Ishikawa (cell line): Measurements from ENCODE around the gene CRYBA4.

ENCODE experiments used
- EP300 ChIP-seq: IDR thresholded peaks from 2 replicates; pipeline ENCODE4 v1.6.1; 2012; ENCODE audit warnings: borderline replicate concordance
- RAD21 ChIP-seq: IDR thresholded peaks from 2 replicates; pipeline ENCODE4 v1.6.1; 2012; ENCODE audit warnings: low read depth

DNA sequence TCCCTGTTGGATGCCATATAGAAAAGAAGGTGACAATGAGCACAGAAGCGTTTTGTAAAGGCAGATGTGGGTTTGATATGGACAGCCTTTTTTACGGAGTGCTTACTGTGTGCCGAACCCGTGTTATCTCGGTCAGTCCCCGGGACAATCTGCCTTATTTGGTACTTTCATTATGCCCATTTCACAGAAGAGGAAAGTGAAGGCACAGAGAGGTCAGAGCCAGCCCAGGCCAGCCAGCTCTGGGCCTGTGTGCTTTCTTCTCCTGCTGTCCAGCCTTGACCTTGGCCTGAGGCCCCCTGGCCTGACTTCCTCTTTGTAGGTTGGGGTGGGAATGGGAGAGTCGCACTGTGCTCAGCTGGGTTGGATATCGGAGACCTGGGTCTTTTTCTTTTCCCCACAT, 3.3 kb upstream of the CRYBA4 start:
- TF ChIP-seq RAD21 (no peak), EP300 (no peak)
